ENCODE results near the gene PPP6R1. TPM values are rescaled to one million over a fixed set of nuclear protein-coding genes. Genes with fewer than 3 reads are reported as not detected.

Gene PPP6R1
- total and polyA plus RNA-seq, 2 of the 13 experiments (the other 11 are each of a cell fraction or from before 2014, with no cell fraction given), result 25.8 to 54.0 TPM

GRCh38 chr19:55301459-55302317 lies 42.9 kb upstream of the PPP6R1 start (continued):
- 0 out of 2 replicates have a peak, but pooled peaks have one; percentile 40 for TF ChIP-seq PAX8 (CRISPR knock-in tag; IDR thresholded peaks at IDR 0.05; ENCODE audit: borderline replicate concordance)
- TF ChIP-seq ATF2 (CRISPR knock-in tag; IDR thresholded peaks at IDR 0.05), result no peak
- no peak for TF ChIP-seq ZNF777 (CRISPR knock-in tag; IDR thresholded peaks at IDR 0.05)
- no peak for TF ChIP-seq RERE (CRISPR knock-in tag; IDR thresholded peaks at IDR 0.05; ENCODE audit: low read depth)
- TF ChIP-seq DMTF1 (CRISPR knock-in tag; IDR thresholded peaks at IDR 0.05), result no peak
- TF ChIP-seq GATA4 (IDR thresholded peaks at IDR 0.05; ENCODE audit: borderline replicate concordance, low read depth), result no peak
- TF ChIP-seq NR2C2 (CRISPR knock-in tag; IDR thresholded peaks at IDR 0.05; ENCODE audit: borderline replicate concordance), result no peak
- TF ChIP-seq ZNF678 (CRISPR knock-in tag; IDR thresholded peaks at IDR 0.05), result no peak
- TF ChIP-seq HNF4A (CRISPR knock-in tag; IDR thresholded peaks at IDR 0.05), result peak; percentile 26; the same call in 1 of the 2 replicates
- TF ChIP-seq POLR2AphosphoS2 (IDR thresholded peaks at IDR 0.05; ENCODE audit: low read depth, low read length), result no peak
- TF ChIP-seq TEF (CRISPR knock-in tag; IDR thresholded peaks at IDR 0.05), result no peak
- peak; percentile 47; the same call in 1 of the 2 replicates for TF ChIP-seq MAX (IDR thresholded peaks at IDR 0.05)
- no peak for TF ChIP-seq RXRA (CRISPR knock-in tag; IDR thresholded peaks at IDR 0.05)
- TF ChIP-seq CCAR2 (optimal IDR thresholded peaks at IDR 0.05; ENCODE audit: low read depth, low read length), result no peak
- TF ChIP-seq MATR3 (CRISPR knock-in tag; IDR thresholded peaks at IDR 0.05), result no peak
- TF ChIP-seq MZF1 (CRISPR knock-in tag; IDR thresholded peaks at IDR 0.05; ENCODE audit: borderline replicate concordance), result no peak
- TF ChIP-seq ADNP (CRISPR knock-in tag; IDR thresholded peaks at IDR 0.05), result no peak
- no peak for TF ChIP-seq ZNF382 (CRISPR knock-in tag; IDR thresholded peaks at IDR 0.05; ENCODE audit: borderline replicate concordance)
- no peak for TF ChIP-seq ZNF101 (CRISPR knock-in tag; IDR thresholded peaks at IDR 0.05; ENCODE audit: borderline replicate concordance, low read depth)
